A549 (cell line): ENCODE data around the gene TMEM80. TPM values are rescaled to one million over a fixed set of nuclear protein-coding genes. Genes with fewer than 3 reads are reported as not detected.

Source experiments
- ATAC-seq, 2 experiments: fragments of 200-7000 bp in 1 of 2; fragments of >200 bp in 1 of 2; cut with Nextera tagmentation in 1 of 2; cut with Tn5 transposase in 1 of 2; 3 replicates each; pipeline versions ENCODE4 v1.8.0 to v1.9.1; 2018 to 2020; ENCODE audit warnings: mild to moderate bottlenecking in 1 of 2, moderate library complexity in 1 of 2
- CTCF ChIA-PET: fragments of 300-600 bp; sonication (Branson Sonifier 250); formaldehyde crosslinking; extraction: SDS; loops from one replicate; lab custom pipeline; 2021; ENCODE audit warnings: antibody characterized with exemption, inconsistent platforms; lab: Yijun Ruan, JAX
- POLR2A ChIA-PET: fragments of 350-600 bp; formaldehyde crosslinking; extraction: SDS; loops from one replicate; lab custom pipeline; 2021; ENCODE audit warnings: antibody characterized with exemption, inconsistent platforms; lab: Yijun Ruan, JAX
- DNase-seq, 2 experiments: peaks; one replicate each; pipeline versions ENCODE4 v3.0.0 to v3.0.0-alpha.2; 2011 to 2016; ENCODE audit warnings: low read depth in 1 of 2, low spot score in 1 of 2
- FAIRE-seq: peaks from 2 replicates; lab custom pipeline; 2011; peaks lifted over from hg19 to GRCh38; lab: Jason Lieb, UNC
- H3K27ac ChIP-seq, 2 experiments: fragments of >200 bp; sonication (Bioruptor Twin); formaldehyde crosslinking; 3 replicates each; pipeline ENCODE4 v1.5.1; 2016 to 2017
- H3K4me1 ChIP-seq: fragments of >200 bp; sonication (Bioruptor Twin); formaldehyde crosslinking; 3 replicates; pipeline ENCODE4 v1.6.1; 2016
- H3K4me2 ChIP-seq: fragments of >200 bp; sonication (Bioruptor Twin); formaldehyde crosslinking; 3 replicates; pipeline ENCODE4 v1.6.1; 2016
- H3K4me3 ChIP-seq: fragments of >200 bp; sonication (Bioruptor Twin); formaldehyde crosslinking; 3 replicates; pipeline ENCODE4 v1.5.1; 2016
- H3K9me3 ChIP-seq: fragments of >200 bp; sonication (Bioruptor Twin); formaldehyde crosslinking; 3 replicates; pipeline ENCODE4 v1.6.1; 2016
- ATOH8 ChIP-seq: fragments of 250-450 bp; sonication (Bioruptor Pico); IDR thresholded peaks from 2 replicates; pipeline ENCODE4 v1.5.0; 2020; ENCODE audit warnings: low read depth, mild to moderate bottlenecking, moderate library complexity
- BCL3 ChIP-seq: fragments of >200 bp; sonication (Bioruptor Twin); formaldehyde crosslinking; IDR thresholded peaks from 3 replicates; pipeline ENCODE4 v1.6.1; 2016
- BHLHE40 ChIP-seq: IDR thresholded peaks from 2 replicates; pipeline ENCODE4 v1.6.1; 2012; ENCODE audit warnings: low read depth, low read length, inconsistent platforms
- CEBPB ChIP-seq, 2 experiments: fragments of >200 bp in 1 of 2; sonication (Bioruptor Twin) in 1 of 2; formaldehyde crosslinking in 1 of 2; IDR thresholded peaks; 2 replicates each; pipeline ENCODE4 v1.6.1; 2012 to 2016
- EHF ChIP-seq: fragments of 250-450 bp; sonication (Bioruptor Pico); IDR thresholded peaks from 2 replicates; pipeline ENCODE4 v1.5.0; 2020; ENCODE audit warnings: mild to moderate bottlenecking
- EP300 ChIP-seq, 2 experiments: fragments of >200 bp; sonication (Bioruptor Twin); formaldehyde crosslinking; IDR thresholded peaks; 2 replicates in 1 of 2; 3 replicates in 1 of 2; pipeline ENCODE4 v1.6.1; 2016 to 2017
- FOSL2 ChIP-seq, 2 experiments: fragments of 450-650 bp in 1 of 2; fragments of >200 bp in 1 of 2; sonication (Bioruptor Twin) in 1 of 2; formaldehyde crosslinking; IDR thresholded peaks; 2 replicates each; pipeline versions ENCODE4 v1.5.0 to v1.6.1; 2016 to 2020; ENCODE audit warnings: mild to moderate bottlenecking in 1 of 2, moderate library complexity in 1 of 2
- HDAC2 ChIP-seq: fragments of 200-600 bp; sonication (generic); IDR thresholded peaks from 2 replicates; pipeline ENCODE4 v1.6.1; 2016
- HOXA7 ChIP-seq: fragments of 250-450 bp; sonication (Bioruptor Pico); IDR thresholded peaks from 2 replicates; pipeline ENCODE4 v1.5.0; 2020; ENCODE audit warnings: mild to moderate bottlenecking, moderate library complexity
- HOXB5 ChIP-seq: fragments of 250-450 bp; sonication (Bioruptor Pico); IDR thresholded peaks from 2 replicates; pipeline ENCODE4 v1.5.0; 2020; ENCODE audit warnings: mild to moderate bottlenecking, moderate library complexity
- KDM1A ChIP-seq: fragments of 200-600 bp; sonication (generic); IDR thresholded peaks from 2 replicates; pipeline ENCODE4 v1.6.1; 2016; ENCODE audit warnings: low read depth, mild to moderate bottlenecking
- KDM5A ChIP-seq: fragments of 200-600 bp; sonication (generic); IDR thresholded peaks from 2 replicates; pipeline ENCODE4 v1.6.1; 2016; ENCODE audit warnings: antibody characterized with exemption, mild to moderate bottlenecking
- MAFK ChIP-seq: fragments of 450-650 bp; IDR thresholded peaks from 2 replicates; pipeline ENCODE4 v1.6.1; 2014; ENCODE audit not compliant: partially characterized antibody
- MAZ ChIP-seq: fragments of 150-350 bp; IDR thresholded peaks from 2 replicates; pipeline ENCODE4 v1.6.1; 2014; ENCODE audit warnings: antibody characterized with exemption, low read depth, low read length, borderline replicate concordance
- NFE2L2 ChIP-seq: fragments of 150-350 bp; conservative IDR thresholded peaks from 2 replicates; pipeline ENCODE4 v1.6.1; 2014; ENCODE audit warnings: low read length
- NPAS2 ChIP-seq: fragments of 250-450 bp; sonication (Bioruptor Pico); IDR thresholded peaks from 2 replicates; pipeline ENCODE4 v1.8.0; 2022; ENCODE audit warnings: mild to moderate bottlenecking, moderate library complexity, borderline replicate concordance
- NR3C1 ChIP-seq: fragments of >200 bp; sonication (Bioruptor Twin); formaldehyde crosslinking; IDR thresholded peaks from 3 replicates; pipeline ENCODE4 v1.6.1; 2017
- PBX3 ChIP-seq: IDR thresholded peaks from 2 replicates; pipeline ENCODE4 v1.6.1; 2012
- POLR2AphosphoS2 ChIP-seq: conservative IDR thresholded peaks from 2 replicates; pipeline ENCODE4 v1.6.1; 2012; ENCODE audit warnings: low read length, improper control_type of control experiment, inconsistent platforms
- RNF2 ChIP-seq: fragments of 200-600 bp; sonication (generic); IDR thresholded peaks from 2 replicates; pipeline ENCODE4 v1.6.1; 2016; ENCODE audit warnings: low read depth, mild to moderate bottlenecking, antibody characterized with exemption, moderate library complexity, borderline replicate concordance
- SREBF2 ChIP-seq: fragments of 450-650 bp; IDR thresholded peaks from 2 replicates; pipeline ENCODE4 v1.6.1; 2014; ENCODE audit warnings: mild to moderate bottlenecking, moderate library complexity
- ZNF302 ChIP-seq: fragments of 250-450 bp; sonication (Bioruptor Pico); IDR thresholded peaks from 2 replicates; pipeline ENCODE4 v1.9.0; 2021; ENCODE audit warnings: inconsistent platforms, mild to moderate bottlenecking, moderate library complexity
- ZSCAN20 ChIP-seq: fragments of 250-450 bp; sonication (Bioruptor Pico); IDR thresholded peaks from 2 replicates; pipeline ENCODE4 v1.8.0; 2022; ENCODE audit warnings: mild to moderate bottlenecking, moderate library complexity
- WGBS: methylation state at CpG from one replicate; pipeline ENCODE4 v1.1.6; 2017; ENCODE audit errors: missing lambda C conversion rate; 5-methylcytosine and 5-hydroxymethylcytosine counted together
- polyA plus RNA-seq, 4 experiments: library from polyadenylated mRNA; depleted of rRNA in 3 of 4; stranded (reverse); fragments of >200 nt; fragmentation: RNase III in 1 of 4; extraction: RNeasy Plus Mini Kit Qiagen cat#74134 plus additional on column Dnase treatment in 1 of 4; gene quantifications; 2 replicates in 3 of 4; 3 replicates in 1 of 4; pipeline ENCODE4 v1.2.3, GENCODE V29; 2011 to 2017

The TMEM80 gene
- polyA plus RNA-seq, 2 of the 4 experiments (the other 2 are of a cell fraction) = 10.8 to 15.2 TPM

GRCh38 chr11:701741-702461 is 6.3 kb downstream of the TMEM80 start:
- no peak for TF ChIP-seq POLR2AphosphoS2
- TF ChIP-seq PBX3 = no peak
- TF ChIP-seq BHLHE40 = no peak
- TF ChIP-seq HDAC2 = no peak
- TF ChIP-seq ATOH8 (CRISPR knock-in tag) = no peak
- no peak for TF ChIP-seq MAFK
- TF ChIP-seq BCL3 = no peak
- TF ChIP-seq HOXB5 (CRISPR knock-in tag) = no peak
- TF ChIP-seq KDM5A = no peak
- TF ChIP-seq EP300 (IDR thresholded peaks at IDR 0.05) = no peak
- no peak for TF ChIP-seq NPAS2 (CRISPR knock-in tag)
- TF ChIP-seq EHF = no peak
- no peak for TF ChIP-seq CEBPB (IDR thresholded peaks at IDR 0.05)
- no peak overlapping the region for H3K27ac ChIP-seq
- no peak overlapping the region for H3K4me2 ChIP-seq
- WGBS = 94% methylated on average over 20 of the region's 22 CpGs
- H3K4me3 ChIP-seq = no peak overlapping the region
- CTCF ChIA-PET = interaction anchor here (1.2 to 26.0 kb wide), 3 partner anchors 11 to 75 kb away, joined by 3 to 599 read pairs (median 8); partner anchors contain the start of gene GATD1
- ATAC-seq (no peak), DNase-seq (no peak), FAIRE-seq (no peak)
- H3K9me3 ChIP-seq = no peaks in the 10 kb centered on the region
- H3K4me1 ChIP-seq = peaks cover 47% of the 10 kb centered on the region
- POLR2A ChIA-PET = interaction anchor here (1.1 kb wide), 1 partner anchor 10 kb away, joined by 9 read pairs; no protein-coding TSS in a partner anchor

- Histone ChIP-seq H3K4me1 (peaks cover 45% of the 10 kb centered on the region), H3K4me2 (no peak overlapping the region), H3K4me3 (no peak overlapping the region), H3K9me3 (no peaks in the 10 kb centered on the region), H3K27ac (peak overlapping the region in 1 of 2 experiments; percentile 99; a peak in 3 of 6 replicates)
- POLR2A ChIA-PET = no interaction called here
- CTCF ChIA-PET = interaction anchor here (1.2 to 26.0 kb wide), 4 partner anchors 10 to 148 kb away, joined by 3 to 599 read pairs (median 6); partner anchors contain the start of gene GATD1
- WGBS = 80% methylated on average over 22 of the region's 26 CpGs
- DNase-seq (no peak), FAIRE-seq (no peak), ATAC-seq (no peak)
- TF ChIP-seq RNF2 = no peak
- no peak for TF ChIP-seq ZSCAN20 (CRISPR knock-in tag)
- no peak for TF ChIP-seq ZNF302 (CRISPR knock-in tag)
- TF ChIP-seq SREBF2 = no peak
- no peak for TF ChIP-seq HOXA7 (CRISPR knock-in tag)
- TF ChIP-seq NFE2L2 = no peak
- TF ChIP-seq BHLHE40 = no peak
- no peak for TF ChIP-seq FOSL2 (IDR thresholded peaks at IDR 0.05)
- TF ChIP-seq FOSL2 (CRISPR knock-in tag; IDR thresholded peaks at IDR 0.05) = no peak
- TF ChIP-seq KDM1A = no peak
- TF ChIP-seq NR3C1 = no peak
- no peak for TF ChIP-seq MAZ
- no peak for TF ChIP-seq KDM5A
Observed at GRCh38 chr11:702462-703461, 7.1 kb downstream of the TMEM80 start.
